HG02588 (cell line): ENCODE results near the gene SLAIN2.
A peak's percentile ranks its signal among the peaks of the same experiment; 100 is the strongest.

Source experiments
- ATAC-seq: cut with Tn5 transposase; IDR thresholded peaks from one replicate; pipeline ENCODE4 v1.9.1; 2021; ENCODE audit warnings: mild to moderate bottlenecking, moderate library complexity; ENCODE audit not compliant: unreplicated experiment

The SLAIN2 gene

DNA sequence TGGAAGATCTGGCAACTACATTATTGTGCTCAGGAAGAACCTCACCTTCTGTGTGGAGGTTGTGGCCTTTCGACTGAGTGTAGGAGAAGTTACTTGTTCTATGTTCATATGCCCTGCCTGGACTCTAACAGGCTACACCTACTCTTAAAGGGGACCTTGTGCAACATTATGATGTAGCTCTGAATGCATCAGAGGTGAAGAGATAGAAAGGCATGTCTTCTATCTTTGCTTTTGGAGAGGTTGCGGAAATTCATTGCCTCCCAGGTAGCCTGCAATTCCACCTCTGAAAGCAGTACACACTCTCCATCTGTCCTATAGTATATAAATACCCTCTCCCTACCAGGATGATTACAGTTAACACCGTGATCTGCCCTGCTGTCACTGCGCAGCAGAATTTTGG is 7.1 kb upstream of the SLAIN2 start:
- no peak for ATAC-seq

DNA sequence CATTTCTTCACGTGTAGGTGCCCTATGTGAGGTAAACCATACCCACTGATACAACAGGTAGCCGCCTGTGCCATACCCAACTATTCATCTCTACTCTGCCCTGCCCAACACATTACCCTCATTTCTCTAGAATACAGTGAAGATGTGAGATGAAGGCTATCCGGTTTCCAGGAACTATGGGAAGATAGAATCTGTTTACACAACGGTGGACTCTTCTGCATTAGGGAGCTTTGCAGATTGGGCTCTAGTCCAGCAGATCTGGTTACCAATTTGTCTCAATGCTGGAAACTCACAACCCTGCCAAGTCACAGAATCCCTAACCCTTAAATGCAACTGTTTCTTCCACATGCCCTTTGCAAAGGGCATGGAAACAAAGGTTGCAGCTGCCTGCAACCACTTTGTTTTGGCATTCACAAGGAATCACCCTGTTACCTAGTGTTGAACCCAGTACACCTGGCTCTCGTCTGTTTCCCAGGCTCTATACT is 6.4 kb upstream of the SLAIN2 start:
- no peak for ATAC-seq

DNA sequence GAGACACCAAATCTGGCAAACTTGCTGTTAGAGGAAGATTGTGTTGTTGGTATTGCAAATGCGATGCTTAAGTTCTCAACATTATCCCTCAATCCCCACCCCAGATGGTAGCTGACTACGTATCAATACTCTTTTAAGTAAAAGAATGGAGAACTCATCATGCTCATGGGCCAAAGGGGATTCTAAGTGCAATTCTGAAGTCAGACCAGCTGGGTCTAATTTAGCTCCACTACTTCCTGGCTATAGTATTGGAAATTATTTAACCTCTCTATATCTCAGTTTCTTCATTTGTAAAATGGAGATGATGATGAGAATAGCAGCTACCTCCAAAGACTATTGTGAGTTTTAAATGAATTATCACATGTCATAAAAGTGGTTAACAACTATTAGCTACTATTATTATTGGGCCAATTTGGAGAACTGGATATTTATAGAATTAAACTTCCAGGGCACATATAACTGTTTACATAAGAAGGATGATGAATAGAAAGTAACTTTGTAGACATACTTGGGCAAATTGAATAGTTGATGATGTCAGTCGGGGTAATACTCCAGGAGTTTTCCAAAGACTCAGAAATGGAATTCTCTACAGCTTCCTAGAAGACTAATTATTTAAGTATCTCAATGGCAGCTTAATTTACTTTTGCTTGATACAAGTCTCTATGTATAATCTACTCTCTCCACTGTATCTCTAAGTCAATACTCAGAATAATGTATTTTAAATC is 5.0 kb upstream of the SLAIN2 start:
- ATAC-seq, result no peak

DNA sequence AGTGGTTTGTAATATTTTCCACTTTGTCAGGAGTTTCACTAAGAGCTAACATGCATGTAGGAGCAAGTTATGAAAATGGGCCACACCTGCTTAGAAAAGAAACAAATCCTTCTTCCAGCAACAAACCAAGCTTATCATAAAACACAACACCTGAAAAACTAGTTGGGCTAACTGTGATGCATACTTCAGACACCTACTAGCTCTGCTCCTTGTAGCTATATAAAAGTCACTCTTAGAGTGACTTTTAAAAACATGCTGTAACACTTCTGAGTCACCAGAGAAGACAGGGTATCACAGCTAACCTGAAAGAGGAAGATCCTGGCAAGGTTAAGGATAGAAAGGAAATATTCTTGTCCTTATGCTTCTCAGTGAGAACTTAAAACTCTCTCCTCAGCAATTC is 3.6 kb upstream of the SLAIN2 start:
- ATAC-seq, result no peak

DNA sequence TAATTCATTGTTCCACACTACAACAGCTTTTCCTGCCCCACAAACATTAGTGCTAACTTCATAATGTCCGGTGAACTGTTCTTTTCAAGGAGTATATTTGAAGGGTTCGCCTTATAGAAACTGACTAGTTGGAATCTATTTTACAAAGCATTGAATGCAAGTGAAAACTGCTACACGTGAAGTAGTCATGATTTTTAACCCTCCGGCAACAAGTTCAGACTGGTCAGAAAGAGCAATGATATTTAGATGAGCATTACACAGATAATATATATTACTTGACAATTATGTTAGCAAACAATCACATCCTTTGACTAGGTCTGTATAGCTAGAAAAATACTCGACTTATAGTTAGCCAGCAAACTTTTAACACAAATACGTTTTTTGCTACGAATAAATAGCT is 1.7 kb upstream of the SLAIN2 start:
- ATAC-seq, result no peak

GRCh38 chr4:48340276-48340964 is 909 bp upstream of the SLAIN2 start:
- ATAC-seq, result peak; percentile 2

DNA sequence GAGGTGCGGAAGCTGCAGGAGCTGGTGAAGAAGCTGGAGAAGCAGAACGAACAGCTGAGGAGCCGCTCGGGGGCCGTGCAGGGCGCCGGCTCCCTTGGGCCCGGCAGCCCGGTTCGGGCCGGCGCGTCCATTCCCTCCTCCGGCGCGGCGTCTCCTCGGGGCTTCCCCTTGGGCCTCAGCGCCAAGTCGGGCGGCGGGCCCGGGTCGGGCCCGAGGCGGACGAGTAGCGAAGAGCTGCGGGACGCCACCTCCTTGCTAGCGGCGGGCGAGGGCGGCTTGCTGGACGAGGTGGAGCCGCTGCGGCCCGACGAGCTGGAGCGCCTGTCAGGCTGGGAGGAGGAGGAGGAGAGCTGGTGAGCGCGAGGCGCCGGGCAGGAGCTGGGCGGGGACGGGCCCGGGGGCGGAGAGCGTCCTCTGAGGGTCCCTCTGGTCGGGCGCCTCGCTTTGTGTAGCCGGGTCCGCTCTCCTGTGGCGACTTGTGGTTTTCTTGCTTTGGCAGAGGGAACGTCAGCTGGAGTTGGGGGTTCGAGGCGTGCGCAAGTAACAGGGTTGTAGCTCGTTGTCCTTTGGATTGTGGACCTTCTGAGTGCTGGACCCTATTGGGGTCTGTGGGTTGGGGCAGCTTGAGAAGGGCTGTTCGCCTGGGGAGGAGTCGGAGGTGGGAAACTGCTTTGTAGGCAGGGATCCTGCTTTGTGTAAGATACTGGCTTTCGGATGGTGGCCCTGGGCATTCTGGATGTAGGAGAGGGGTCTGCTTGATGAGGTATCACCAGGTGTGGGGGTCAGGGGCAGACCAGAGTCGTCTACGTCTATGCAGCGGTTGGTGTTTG is 662 bp downstream of the SLAIN2 start:
- peak; percentile 28 for ATAC-seq

- no peak for ATAC-seq
Observed at GRCh38 chr4:48342606-48342880, 1.2 kb downstream of the SLAIN2 start.

DNA sequence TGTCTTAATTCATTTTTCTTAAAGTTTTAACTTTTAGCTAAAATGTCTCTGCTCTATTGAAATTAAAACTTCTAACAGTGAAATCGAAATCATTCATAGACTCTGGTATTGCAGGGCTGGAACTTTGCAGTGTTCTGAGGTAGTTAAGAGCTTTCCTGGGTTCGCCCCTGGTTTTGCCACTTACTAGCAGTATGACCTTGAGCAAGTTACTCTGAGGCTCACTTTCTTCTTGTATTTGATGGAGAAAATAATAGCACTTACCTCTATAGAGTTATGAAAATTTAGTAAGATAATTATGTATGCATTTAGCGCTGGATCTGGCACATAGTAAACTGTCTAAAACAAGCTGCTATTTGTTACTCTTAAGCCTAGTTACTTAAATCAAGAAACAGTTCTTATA is 1.7 kb downstream of the SLAIN2 start:
- ATAC-seq, result no peak

DNA sequence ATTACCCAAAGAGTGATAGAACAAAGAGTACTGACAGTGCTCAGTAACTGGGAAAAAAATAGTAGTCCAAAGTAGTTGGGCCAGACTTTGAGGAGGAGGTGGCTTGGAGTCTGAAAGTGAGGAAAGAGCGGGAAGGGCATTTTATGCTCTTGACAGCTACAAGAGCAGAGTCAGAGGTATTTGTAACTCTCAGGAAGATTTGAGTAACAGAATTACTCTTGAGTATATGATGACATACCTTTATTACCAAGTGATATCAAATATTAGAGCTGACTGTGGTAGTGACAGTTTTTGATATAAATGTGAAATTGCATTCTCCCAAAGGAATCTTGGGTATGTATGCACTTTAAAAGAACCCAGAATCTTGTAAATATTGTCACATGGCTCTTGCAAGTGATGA is 2.2 kb downstream of the SLAIN2 start:
- ATAC-seq, result no peak

DNA sequence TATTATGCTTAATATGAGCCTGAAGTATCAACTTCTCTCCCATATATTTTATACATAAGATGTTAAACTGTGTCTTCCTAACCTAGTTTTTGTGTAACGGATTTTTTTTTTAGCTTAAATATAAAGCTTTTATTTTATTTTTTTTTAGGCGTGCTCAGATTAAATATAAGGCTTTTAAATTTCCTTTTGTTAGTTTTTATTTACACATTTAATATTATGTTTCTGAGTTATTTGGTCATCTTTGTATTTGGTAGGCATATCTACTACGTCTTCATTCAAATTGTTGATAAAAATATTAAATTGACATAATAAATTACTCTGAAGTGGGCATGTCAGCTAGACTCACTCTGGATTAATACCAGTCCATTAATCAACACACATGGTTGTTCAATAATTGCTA is 4.2 kb downstream of the SLAIN2 start:
- ATAC-seq, result no peak

GRCh38 chr4:48346594-48346993 is 5.3 kb downstream of the SLAIN2 start:
- no peak for ATAC-seq

GRCh38 chr4:48347282-48347921 is 6.1 kb downstream of the SLAIN2 start:
- no peak for ATAC-seq

- ATAC-seq, result no peak
Observed at GRCh38 chr4:48350871-48351270, 9.5 kb downstream of the SLAIN2 start.

- ATAC-seq, result no peak
Observed at GRCh38 chr4:48352793-48353192, 11.5 kb downstream of the SLAIN2 start.

DNA sequence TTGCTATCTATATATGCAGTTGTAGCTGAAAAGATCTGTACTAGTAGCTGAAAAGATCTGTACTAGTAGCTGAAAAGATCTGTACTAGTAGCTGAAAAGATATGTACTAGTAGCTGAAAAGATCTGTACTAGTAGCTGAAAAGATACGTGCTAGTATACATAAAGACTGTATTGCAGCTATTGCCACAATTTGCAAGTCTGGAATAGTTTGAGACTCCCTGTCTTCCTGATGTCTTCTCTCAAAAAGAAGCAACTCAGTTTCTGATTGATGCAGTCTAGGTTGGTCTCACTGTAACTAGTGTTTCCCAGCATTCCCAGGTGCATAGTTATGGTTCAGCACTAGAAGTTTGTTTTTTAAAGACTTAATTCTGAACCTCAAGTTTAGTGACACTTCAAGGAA is 15.0 kb downstream of the SLAIN2 start:
- ATAC-seq, result no peak

- ATAC-seq, result no peak
Observed at GRCh38 chr4:48360285-48361011, 19.1 kb downstream of the SLAIN2 start.

DNA sequence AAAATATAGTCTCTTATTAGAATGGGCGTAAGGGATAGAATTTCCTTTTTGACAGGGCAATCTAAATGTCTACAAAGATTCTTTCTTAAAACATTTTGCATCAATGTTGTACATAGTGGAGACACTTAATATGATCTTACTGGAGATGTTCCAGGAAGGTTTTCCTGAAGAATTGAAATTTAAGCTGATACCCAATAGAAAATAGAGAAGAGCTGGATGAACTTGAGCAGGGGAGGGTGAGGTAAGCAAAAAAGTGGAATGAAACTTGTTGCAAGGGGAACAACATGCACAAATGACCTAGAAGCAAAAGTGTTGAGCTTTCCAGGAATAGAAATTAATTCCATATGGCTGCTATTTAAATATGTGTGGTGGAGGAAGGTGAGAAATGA is 19.7 kb downstream of the SLAIN2 start:
- no peak for ATAC-seq

DNA sequence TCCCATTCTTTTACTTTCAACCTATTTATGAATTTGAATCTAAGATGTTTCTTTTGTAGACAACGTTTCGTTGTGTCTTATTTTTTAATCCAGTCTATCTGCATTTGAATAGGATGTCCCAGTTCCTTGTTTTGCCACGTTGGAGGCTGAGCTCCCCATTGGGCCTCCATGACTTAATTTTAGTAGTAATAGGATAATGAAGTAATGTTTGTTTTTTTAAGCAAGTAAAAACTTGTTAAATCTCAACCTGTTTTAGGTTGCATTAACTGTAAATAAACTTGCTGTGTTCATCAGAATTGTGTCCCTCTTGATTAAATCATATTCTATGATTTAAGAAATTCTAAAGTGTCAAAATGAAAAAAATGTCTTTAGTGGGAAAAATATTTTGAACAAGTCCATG is 25.3 kb downstream of the SLAIN2 start:
- ATAC-seq, result no peak

DNA sequence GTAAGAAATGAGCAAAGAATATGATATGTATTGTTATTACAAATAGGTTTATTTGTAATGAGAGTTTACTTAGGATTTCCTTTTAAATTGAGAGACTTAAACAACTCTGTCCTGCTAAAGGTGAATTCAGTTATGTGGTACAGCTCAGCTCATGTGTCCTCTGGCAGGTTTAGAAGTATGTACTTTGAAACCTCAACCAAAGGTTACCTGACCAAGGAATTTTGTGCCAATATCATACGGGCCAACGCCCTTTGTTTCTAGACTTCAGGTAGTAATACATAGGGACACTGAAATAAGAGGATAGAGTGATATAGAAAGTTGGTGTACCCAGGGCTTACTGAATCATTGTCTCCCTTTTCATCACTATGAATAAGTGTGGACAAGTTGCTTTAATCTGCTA is 25.7 kb downstream of the SLAIN2 start:
- no peak for ATAC-seq

DNA sequence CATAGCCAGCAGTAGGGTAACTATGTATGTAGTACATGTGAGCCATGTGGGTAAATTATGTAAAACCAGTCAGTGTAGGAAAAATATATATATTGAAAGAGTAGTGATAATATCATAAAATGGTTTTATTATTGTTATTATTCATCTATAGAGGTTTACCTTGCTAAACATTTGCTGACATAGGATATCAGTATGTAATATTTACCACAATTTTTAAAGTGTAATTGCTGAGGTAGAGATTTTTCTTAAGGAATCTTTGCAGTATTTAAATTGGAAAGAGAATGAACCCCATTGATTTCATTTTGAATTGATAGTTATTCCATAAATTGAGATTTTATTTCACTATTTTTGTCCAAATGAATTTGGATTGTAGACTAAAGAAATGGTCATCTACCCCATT is 27.1 kb downstream of the SLAIN2 start:
- no peak for ATAC-seq
